ENCODE measurements around the gene C8A. TPM values are rescaled to one million over a fixed set of nuclear protein-coding genes. Genes with fewer than 3 reads are reported as not detected.

Gene C8A
- total and polyA plus RNA-seq, 2 of the 13 experiments (the other 11 are each of a cell fraction or from before 2014, with no cell fraction given) = 10.5 to 15.0 TPM

DNA sequence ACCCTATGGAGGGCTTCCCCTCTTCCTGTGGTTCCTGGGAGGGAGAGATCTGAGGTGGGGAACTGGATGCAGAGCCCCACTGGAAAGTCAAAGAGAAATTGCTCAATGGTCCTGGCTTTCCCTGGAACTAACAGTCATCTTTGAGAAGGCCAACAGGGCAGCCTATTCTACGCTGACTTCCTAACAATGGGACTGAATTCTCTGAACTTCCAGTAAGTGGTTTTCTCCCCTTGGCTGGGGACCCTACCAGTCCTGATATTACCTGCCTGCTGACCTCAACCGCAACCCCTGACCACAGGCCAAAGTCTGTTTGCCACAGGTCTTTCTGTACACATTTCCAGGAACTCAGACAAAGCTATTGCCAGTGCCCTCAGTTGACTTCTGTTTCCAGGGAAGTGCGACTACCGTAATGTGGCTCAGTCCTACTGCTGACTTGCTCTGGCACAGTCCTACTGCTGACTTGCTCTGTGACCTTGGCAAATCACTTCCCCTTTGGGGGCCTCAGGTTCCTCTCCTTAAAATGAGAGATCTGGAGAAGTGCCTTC is 55.9 kb downstream of the C8A start (continued):
- no peak for TF ChIP-seq CBX1 (IDR thresholded peaks at IDR 0.05; ENCODE audit: low read depth)
- TF ChIP-seq HOXD1 (CRISPR knock-in tag; IDR thresholded peaks at IDR 0.05) = peak; percentile 91
- TF ChIP-seq ZNF616 (CRISPR knock-in tag; IDR thresholded peaks at IDR 0.05; ENCODE audit: low read depth) = peak; percentile 70; the same call in 1 of the 2 replicates
- TF ChIP-seq, protein P1, sequence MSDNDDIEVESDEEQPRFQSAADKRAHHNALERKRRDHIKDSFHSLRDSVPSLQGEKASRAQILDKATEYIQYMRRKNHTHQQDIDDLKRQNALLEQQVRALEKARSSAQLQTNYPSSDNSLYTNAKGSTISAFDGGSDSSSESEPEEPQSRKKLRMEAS (IDR thresholded peaks at IDR 0.05) = peak; percentile 53; the same call in 1 of the 2 replicates
- TF ChIP-seq, protein P2, sequence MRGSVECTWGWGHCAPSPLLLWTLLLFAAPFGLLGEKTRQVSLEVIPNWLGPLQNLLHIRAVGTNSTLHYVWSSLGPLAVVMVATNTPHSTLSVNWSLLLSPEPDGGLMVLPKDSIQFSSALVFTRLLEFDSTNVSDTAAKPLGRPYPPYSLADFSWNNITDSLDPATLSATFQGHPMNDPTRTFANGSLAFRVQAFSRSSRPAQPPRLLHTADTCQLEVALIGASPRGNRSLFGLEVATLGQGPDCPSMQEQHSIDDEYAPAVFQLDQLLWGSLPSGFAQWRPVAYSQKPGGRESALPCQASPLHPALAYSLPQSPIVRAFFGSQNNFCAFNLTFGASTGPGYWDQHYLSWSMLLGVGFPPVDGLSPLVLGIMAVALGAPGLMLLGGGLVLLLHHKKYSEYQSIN (CRISPR knock-in tag; IDR thresholded peaks at IDR 0.05; ENCODE audit: borderline replicate concordance) = no peak
- TF ChIP-seq SAP130 (CRISPR knock-in tag; IDR thresholded peaks at IDR 0.05; ENCODE audit: low read depth) = peak; percentile 85
- TF ChIP-seq, protein P3, sequence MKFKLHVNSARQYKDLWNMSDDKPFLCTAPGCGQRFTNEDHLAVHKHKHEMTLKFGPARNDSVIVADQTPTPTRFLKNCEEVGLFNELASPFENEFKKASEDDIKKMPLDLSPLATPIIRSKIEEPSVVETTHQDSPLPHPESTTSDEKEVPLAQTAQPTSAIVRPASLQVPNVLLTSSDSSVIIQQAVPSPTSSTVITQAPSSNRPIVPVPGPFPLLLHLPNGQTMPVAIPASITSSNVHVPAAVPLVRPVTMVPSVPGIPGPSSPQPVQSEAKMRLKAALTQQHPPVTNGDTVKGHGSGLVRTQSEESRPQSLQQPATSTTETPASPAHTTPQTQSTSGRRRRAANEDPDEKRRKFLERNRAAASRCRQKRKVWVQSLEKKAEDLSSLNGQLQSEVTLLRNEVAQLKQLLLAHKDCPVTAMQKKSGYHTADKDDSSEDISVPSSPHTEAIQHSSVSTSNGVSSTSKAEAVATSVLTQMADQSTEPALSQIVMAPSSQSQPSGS (CRISPR knock-in tag; IDR thresholded peaks at IDR 0.05) = peak; percentile 91
- peak; percentile 64 for TF ChIP-seq XRCC5 (optimal IDR thresholded peaks at IDR 0.05; ENCODE audit: low read length)
- TF ChIP-seq TBX3 (IDR thresholded peaks at IDR 0.05; ENCODE audit: borderline replicate concordance) = peak; percentile 67; the same call in 1 of the 2 replicates
- TF ChIP-seq, protein P4, sequence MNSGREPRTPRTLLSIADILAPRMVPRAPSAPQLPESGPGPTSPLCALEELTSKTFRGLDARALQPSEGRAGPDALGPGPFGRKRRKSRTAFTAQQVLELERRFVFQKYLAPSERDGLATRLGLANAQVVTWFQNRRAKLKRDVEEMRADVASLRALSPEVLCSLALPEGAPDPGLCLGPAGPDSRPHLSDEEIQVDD (CRISPR knock-in tag; IDR thresholded peaks at IDR 0.05; ENCODE audit: borderline replicate concordance) = no peak
- TF ChIP-seq, protein P5, sequence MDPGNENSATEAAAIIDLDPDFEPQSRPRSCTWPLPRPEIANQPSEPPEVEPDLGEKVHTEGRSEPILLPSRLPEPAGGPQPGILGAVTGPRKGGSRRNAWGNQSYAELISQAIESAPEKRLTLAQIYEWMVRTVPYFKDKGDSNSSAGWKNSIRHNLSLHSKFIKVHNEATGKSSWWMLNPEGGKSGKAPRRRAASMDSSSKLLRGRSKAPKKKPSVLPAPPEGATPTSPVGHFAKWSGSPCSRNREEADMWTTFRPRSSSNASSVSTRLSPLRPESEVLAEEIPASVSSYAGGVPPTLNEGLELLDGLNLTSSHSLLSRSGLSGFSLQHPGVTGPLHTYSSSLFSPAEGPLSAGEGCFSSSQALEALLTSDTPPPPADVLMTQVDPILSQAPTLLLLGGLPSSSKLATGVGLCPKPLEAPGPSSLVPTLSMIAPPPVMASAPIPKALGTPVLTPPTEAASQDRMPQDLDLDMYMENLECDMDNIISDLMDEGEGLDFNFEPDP (CRISPR knock-in tag; conservative IDR thresholded peaks at IDR 0.05) = no peak
- TF ChIP-seq KLF15 (CRISPR knock-in tag; IDR thresholded peaks at IDR 0.05; ENCODE audit: borderline replicate concordance) = no peak
- no peak for TF ChIP-seq NPAS2 (CRISPR knock-in tag; IDR thresholded peaks at IDR 0.05; ENCODE audit: borderline replicate concordance)
- TF ChIP-seq ZBTB42 (CRISPR knock-in tag; IDR thresholded peaks at IDR 0.05) = no peak
- TF ChIP-seq AGO2 (optimal IDR thresholded peaks at IDR 0.05; ENCODE audit: low read depth, low read length) = no peak
- TF ChIP-seq, protein P6, sequence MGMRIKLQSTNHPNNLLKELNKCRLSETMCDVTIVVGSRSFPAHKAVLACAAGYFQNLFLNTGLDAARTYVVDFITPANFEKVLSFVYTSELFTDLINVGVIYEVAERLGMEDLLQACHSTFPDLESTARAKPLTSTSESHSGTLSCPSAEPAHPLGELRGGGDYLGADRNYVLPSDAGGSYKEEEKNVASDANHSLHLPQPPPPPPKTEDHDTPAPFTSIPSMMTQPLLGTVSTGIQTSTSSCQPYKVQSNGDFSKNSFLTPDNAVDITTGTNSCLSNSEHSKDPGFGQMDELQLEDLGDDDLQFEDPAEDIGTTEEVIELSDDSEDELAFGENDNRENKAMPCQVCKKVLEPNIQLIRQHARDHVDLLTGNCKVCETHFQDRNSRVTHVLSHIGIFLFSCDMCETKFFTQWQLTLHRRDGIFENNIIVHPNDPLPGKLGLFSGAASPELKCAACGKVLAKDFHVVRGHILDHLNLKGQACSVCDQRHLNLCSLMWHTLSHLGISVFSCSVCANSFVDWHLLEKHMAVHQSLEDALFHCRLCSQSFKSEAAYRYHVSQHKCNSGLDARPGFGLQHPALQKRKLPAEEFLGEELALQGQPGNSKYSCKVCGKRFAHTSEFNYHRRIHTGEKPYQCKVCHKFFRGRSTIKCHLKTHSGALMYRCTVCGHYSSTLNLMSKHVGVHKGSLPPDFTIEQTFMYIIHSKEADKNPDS (CRISPR knock-in tag; IDR thresholded peaks at IDR 0.05) = peak; percentile 82; the same call in 1 of the 2 replicates
- peak; percentile 46; the same call in 1 of the 2 replicates for TF ChIP-seq ZNF552 (CRISPR knock-in tag; IDR thresholded peaks at IDR 0.05; ENCODE audit: borderline replicate concordance)
- TF ChIP-seq CHD2 (IDR thresholded peaks at IDR 0.05; ENCODE audit: low read depth, low read length) = no peak
- TF ChIP-seq JDP2 (CRISPR knock-in tag; IDR thresholded peaks at IDR 0.05; ENCODE audit: borderline replicate concordance) = no peak

All from HepG2 (cell line).